Left kidney (tissue), 8 donors: ENCODE measurements around the gene TOMT. TPM values are rescaled to one million over a fixed set of nuclear protein-coding genes. Genes with fewer than 3 reads are reported as not detected.

ENCODE experiments used
- DNase-seq: peaks from one replicate; pipeline ENCODE4 v3.0.0-alpha.2; 2013
- long read RNA-seq, 8 donors: transcript quantifications; one replicate each; lab custom pipeline, GENCODE V29; 2026
- polyA plus RNA-seq: library from polyadenylated mRNA; unstranded; fragments of 120-200 nt; gene quantifications from one replicate; pipeline ENCODE4 v1.2.1, GENCODE V29; 2013; ENCODE audit not compliant: insufficient read length

Gene TOMT
- not detected for polyA plus RNA-seq
- long read RNA-seq, donor 1, result 0 reads
- long read RNA-seq, donor 2, result 0 reads
- long read RNA-seq, donor 3, result 0 reads
- long read RNA-seq, donor 4, result 0 reads
- long read RNA-seq, donor 5, result 0 reads
- long read RNA-seq, donor 6, result 0 reads
- long read RNA-seq, donor 7, result 0 reads
- long read RNA-seq, donor 8, result 0 reads

- DNase-seq, result no peak
These were observed at the start of gene TOMT for GRCh38 chr11:72105888-72106287. Gene TOMT (plus strand): TSS chr11:72105924. CDS start chr11:72105952, 28 bp downstream.

GRCh38 chr11:72058416-72059034 is 47.2 kb upstream of the TOMT start:
- no peak for DNase-seq

GRCh38 chr11:72061739-72062396 is 43.9 kb upstream of the TOMT start:
- no peak for DNase-seq

- no peak for DNase-seq
These were observed 38.9 kb upstream of the TOMT start for GRCh38 chr11:72066855-72067254.

- DNase-seq, result no peak
These were observed 38.5 kb upstream of the TOMT start for GRCh38 chr11:72067266-72067665.

GRCh38 chr11:72067676-72068075 is 38.0 kb upstream of the TOMT start:
- DNase-seq, result no peak

- DNase-seq, result no peak
These were observed 36.5 kb upstream of the TOMT start for GRCh38 chr11:72069200-72069599.

- DNase-seq, result no peak
These were observed 35.9 kb upstream of the TOMT start for GRCh38 chr11:72069787-72070251.

- DNase-seq, result no peak
These were observed 35.2 kb upstream of the TOMT start for GRCh38 chr11:72070491-72070890.

- DNase-seq, result no peak
These were observed 33.4 kb upstream of the TOMT start for GRCh38 chr11:72072348-72072747.

GRCh38 chr11:72075109-72075508 is 30.6 kb upstream of the TOMT start:
- DNase-seq, result no peak

- no peak for DNase-seq
These were observed 30.0 kb upstream of the TOMT start for GRCh38 chr11:72075756-72076155.

GRCh38 chr11:72078477-72078876 is 27.2 kb upstream of the TOMT start:
- DNase-seq, result no peak

- no peak for DNase-seq
These were observed 25.9 kb upstream of the TOMT start for GRCh38 chr11:72079819-72080325.

GRCh38 chr11:72080326-72081183 is 25.2 kb upstream of the TOMT start, which contains the start of the genes LRRC51 and NUMA1:
Gene LRRC51 (plus strand): TSS chr11:72080850. CDS start chr11:72089084, 8,234 bp downstream.
Gene NUMA1 (minus strand): TSS chr11:72080542. CDS start chr11:72035943, 44,599 bp downstream.
- peak; percentile 100 for DNase-seq

- no peak for DNase-seq
These were observed 24.5 kb upstream of the TOMT start for GRCh38 chr11:72081184-72081644.

GRCh38 chr11:72081821-72082453 is 23.8 kb upstream of the TOMT start:
- no peak for DNase-seq

GRCh38 chr11:72083414-72083813 is 22.3 kb upstream of the TOMT start:
- DNase-seq, result no peak

- DNase-seq, result no peak
These were observed 21.6 kb upstream of the TOMT start for GRCh38 chr11:72084076-72084475.

- no peak for DNase-seq
These were observed 20.8 kb upstream of the TOMT start for GRCh38 chr11:72084965-72085364.

- no peak for DNase-seq
These were observed 19.9 kb upstream of the TOMT start for GRCh38 chr11:72085621-72086351.
